ENCODE measurements around the gene IGF2BP1. TPM values are rescaled to one million over a fixed set of nuclear protein-coding genes. Genes with fewer than 3 reads are reported as not detected.
A peak's percentile ranks its signal among the peaks of the same experiment; 100 is the strongest.

Gene IGF2BP1
- total and polyA plus RNA-seq, 2 of the 8 experiments (the other 6 are each of a cell fraction or from before 2014, with no cell fraction given): 41.6 to 513 TPM

GRCh38 chr17:49067163-49067562 is 70.0 kb downstream of the IGF2BP1 start:
- no peak overlapping the region for H2BK20ac ChIP-seq (ENCODE audit: low read length)
- H3K9ac ChIP-seq (replicated peaks in 1 of 4; ENCODE audit: extremely low read depth in 1 of 4, low read depth in 3 of 4, low read length in 3 of 4): no peak overlapping the region
- no peak overlapping the region for H3K23ac ChIP-seq (ENCODE audit: insufficient read length)
- no peak overlapping the region for H3K4me2 ChIP-seq (ENCODE audit: insufficient read depth in 1 of 2, low read depth in 2 of 2, low read length in 2 of 2)
- no peak overlapping the region; the same call in 1 of the 2 replicates for H2BK15ac ChIP-seq (ENCODE audit: low read length)
- ChIA-PET POLR2A (ENCODE audit: partially characterized antibody) (interaction anchor here (3.1 kb wide), 1 partner anchor 14 kb away, joined by 16 read pairs; no protein-coding TSS in a partner anchor), CTCF (ENCODE audit: partially characterized antibody) (no interaction called here)
- no peak overlapping the region for H4K91ac ChIP-seq (replicated peaks; ENCODE audit: insufficient read length, low read length)
- H3K27ac ChIP-seq (ENCODE audit: low read depth, low read length): no peak overlapping the region
- no peak overlapping the region for H2BK5ac ChIP-seq (ENCODE audit: low read depth, low read length)
- no peaks in the 10 kb centered on the region for H3K36me3 ChIP-seq (ENCODE audit: control insufficient read depth in 2 of 4, insufficient read depth in 4 of 4, low read length in 3 of 4)
- no peaks in the 10 kb centered on the region for H3K27me3 ChIP-seq (replicated peaks in 1 of 4; ENCODE audit: control insufficient read depth in 3 of 4, extremely low read depth in 1 of 4, insufficient read depth in 3 of 4, low read length in 3 of 4)
- H3K79me1 ChIP-seq (ENCODE audit: low read depth, low read length): no peaks in the 10 kb centered on the region
- H3K14ac ChIP-seq (ENCODE audit: insufficient read length): no peak overlapping the region
- no peaks in the 10 kb centered on the region for H3K23me2 ChIP-seq (ENCODE audit: low read depth, low read length)
- no peak overlapping the region for H3K56ac ChIP-seq (replicated peaks; ENCODE audit: insufficient read length, low read depth, low read length)
- no peak overlapping the region for H3K4me3 ChIP-seq (ENCODE audit: extremely low read depth in 1 of 4, insufficient read depth in 2 of 4, low read depth in 3 of 4, low read length in 4 of 4)
- no peaks in the 10 kb centered on the region for H4K20me1 ChIP-seq (replicated peaks in 1 of 2; ENCODE audit: control insufficient read depth in 1 of 2, insufficient read depth in 2 of 2, low read length in 2 of 2)
- no peak overlapping the region for H3K4ac ChIP-seq (replicated peaks; ENCODE audit: insufficient read length, low read depth, low read length)
- no peaks in the 10 kb centered on the region for H3K79me2 ChIP-seq (ENCODE audit: control insufficient read depth in 1 of 2, insufficient read depth in 2 of 2, low read length in 2 of 2)
- H4K8ac ChIP-seq (ENCODE audit: extremely low read depth, insufficient read depth, low read length): no peak overlapping the region
- DNase-seq (ENCODE audit: low read depth in 1 of 2, low spot score in 2 of 2) (peak in 1 of 2 experiments; percentile 54), FAIRE-seq (no peak)
- H3K18ac ChIP-seq (ENCODE audit: extremely low read depth, low read length): no peak overlapping the region
- 78% methylated on average over 8 of the region's 8 CpGs; no CpG with 5 or more reads in 1 of the 2 experiments for WGBS, 2 experiments (ENCODE audit: extremely low coverage in 1 of 2, insufficient coverage in 1 of 2, insufficient read length in 1 of 2, insufficient replicate concordance in 2 of 2, low coverage in 1 of 2, low lambda C conversion rate in 2 of 2, missing lambda C conversion rate in 1 of 2)
- H3K4me1 ChIP-seq (replicated peaks in 1 of 4; ENCODE audit: control insufficient read depth in 3 of 4, insufficient read depth in 4 of 4, low read length in 3 of 4): peaks cover 0 to 7% (median 0%) of the 10 kb centered on the region in 4 experiments; a peak in 2 of 7 replicates
- no peaks in the 10 kb centered on the region; a peak in 1 of 4 replicates for H3K9me3 ChIP-seq (ENCODE audit: insufficient read depth in 2 of 2, low read depth in 1 of 2, low read length in 1 of 2)
- H2BK12ac ChIP-seq (ENCODE audit: low read depth, low read length): no peak overlapping the region
- H2BK120ac ChIP-seq (replicated peaks; ENCODE audit: low read depth, low read length): no peak overlapping the region
- peak overlapping the region; percentile 24; the same call in 1 of the 2 replicates for H2AFZ ChIP-seq (ENCODE audit: low read length)
- H2AK5ac ChIP-seq (ENCODE audit: low read depth, low read length): no peak overlapping the region
- no peak overlapping the region for H4K5ac ChIP-seq (ENCODE audit: insufficient read length, low read depth, low read length)
